CD1c-positive myeloid dendritic cell (primary cell): ENCODE data around the gene FAM43A.

Experiments
- DNase-seq: peaks from one replicate; pipeline ENCODE4 v3.0.0-alpha.2; 2016; ENCODE audit errors: extremely low spot score

The FAM43A gene, protein sequence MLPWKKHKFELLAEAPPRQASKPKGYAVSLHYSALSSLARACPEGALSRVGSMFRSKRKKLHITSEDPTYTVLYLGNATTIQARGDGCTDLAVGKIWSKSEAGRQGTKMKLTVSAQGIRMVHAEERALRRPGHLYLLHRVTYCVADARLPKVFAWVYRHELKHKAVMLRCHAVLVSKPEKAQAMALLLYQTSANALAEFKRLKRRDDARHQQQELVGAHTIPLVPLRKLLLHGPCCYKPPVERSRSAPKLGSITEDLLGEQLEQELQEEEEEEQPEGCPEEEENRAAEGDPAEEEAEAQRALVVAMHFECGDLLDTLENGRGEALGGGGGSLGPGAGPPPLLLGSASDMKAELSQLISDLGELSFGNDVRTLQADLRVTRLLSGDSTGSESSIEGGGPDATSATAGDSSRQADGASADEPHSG

GRCh38 chr3:194685718-194686413, at the start of gene FAM43A:
TSS of gene FAM43A (plus strand) at chr3:194685883. CDS start at chr3:194686827, 944 bp downstream.
- peak; percentile 93 for DNase-seq

DNA sequence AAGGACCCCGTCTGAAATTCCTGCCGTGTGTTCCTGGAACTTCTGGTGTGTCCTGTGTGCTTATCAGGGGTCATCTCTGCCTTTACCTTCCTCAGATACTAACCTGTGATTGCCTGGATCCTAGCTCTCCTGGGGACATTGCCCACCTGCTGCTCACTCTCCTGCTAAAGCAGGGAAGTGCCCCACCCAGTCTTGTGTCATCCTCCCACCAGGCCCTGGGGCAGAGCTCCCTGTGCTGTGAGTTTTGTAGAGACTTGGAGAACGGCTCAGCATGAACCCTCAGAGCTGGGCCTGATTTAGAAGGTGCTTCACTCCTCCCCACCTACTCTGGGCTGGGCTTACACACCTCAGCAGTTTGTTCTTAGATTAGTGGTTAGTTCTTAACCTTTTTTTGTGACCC, 48.6 kb upstream of the FAM43A start:
- DNase-seq: no peak

DNA sequence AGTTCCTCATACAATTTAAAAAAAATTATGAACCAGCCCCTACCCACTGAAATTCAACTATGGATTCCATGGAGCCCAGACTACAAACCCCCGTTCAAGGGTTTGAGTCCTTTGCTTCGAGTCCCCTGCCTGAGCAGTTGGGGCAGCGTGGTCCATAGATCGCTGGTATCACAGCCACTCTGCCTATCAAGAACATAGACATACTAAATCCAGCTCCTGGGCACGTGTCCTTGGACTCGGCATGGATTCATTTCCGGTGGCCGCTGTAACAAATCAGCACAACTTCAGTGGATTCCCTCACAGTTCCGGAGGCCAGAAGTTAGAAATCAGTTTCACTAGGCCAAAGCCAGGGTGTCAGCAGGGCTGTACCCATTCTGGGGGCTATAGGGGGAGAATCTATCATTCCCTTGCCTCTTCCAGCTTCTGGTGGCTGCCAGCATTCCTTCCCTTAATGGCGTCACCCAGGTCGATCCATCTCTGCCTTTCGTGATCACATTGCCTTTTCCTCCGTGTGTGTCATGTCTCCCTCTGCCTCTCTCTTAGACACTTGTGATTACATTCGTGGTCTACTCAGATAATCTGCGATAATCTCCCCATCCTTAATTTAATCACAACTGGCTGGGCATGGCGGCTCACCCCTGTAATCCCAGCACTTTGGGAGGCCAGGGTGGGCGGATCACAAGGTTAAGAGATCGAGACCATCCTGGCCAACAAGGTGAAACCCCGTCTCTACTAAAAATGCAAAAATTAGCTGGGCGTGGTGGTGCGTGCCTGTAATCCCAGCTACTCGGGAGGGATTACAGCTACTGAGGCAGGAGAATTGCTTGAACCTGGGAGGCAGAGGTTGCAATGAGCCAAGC, 47.9 kb upstream of the FAM43A start:
- no peak for DNase-seq

DNA sequence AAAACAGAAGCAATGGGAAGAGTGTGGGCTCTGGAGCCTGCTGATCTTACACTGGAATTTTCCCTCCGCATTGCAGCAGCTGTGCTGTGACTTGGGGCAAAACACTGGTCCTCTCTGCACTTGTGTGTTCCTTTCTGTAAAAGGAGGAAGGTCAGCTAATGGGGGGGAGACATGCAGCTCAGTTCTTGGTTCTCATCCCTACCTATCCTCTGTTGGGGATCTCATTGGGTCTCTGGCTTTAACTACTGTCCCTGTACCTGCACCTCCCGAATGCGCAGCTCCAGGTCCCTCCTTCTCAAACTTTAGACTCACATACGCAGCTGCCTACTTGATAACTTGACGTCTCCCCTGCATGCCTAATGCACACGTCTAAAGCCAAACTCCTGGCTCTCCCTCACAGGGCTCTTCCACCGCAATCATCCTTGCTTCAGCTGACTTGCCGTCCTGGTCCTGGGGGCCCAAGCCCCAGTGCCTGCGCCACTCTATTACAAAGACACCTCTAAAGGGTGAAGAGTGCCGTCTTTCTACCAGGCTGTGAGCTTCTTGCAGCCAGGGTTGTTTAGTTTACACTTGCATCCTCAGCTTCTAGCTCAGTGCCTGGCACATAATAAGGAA, 46.6 kb upstream of the FAM43A start:
- DNase-seq: no peak

GRCh38 chr3:194640829-194641228, 44.9 kb upstream of the FAM43A start:
- no peak for DNase-seq

DNA sequence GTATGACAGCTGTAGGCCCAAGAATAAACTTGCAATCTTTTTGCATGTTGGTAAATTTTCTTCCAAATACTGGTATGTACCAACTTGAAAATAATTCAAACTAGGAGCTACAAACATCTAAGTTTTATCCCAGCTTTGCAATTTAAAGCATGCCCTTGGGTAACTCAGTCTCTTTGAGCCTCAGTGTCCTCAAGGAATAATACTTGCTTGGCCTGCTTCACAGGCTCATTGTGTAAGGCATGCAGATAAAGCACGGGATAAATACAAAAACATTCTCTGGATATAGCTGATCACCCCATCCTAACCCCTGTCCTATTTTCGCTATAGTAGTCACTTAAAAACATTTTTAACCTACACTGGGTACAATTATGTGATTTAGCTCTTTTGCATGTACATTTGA, 42.9 kb upstream of the FAM43A start:
- no peak for DNase-seq

DNA sequence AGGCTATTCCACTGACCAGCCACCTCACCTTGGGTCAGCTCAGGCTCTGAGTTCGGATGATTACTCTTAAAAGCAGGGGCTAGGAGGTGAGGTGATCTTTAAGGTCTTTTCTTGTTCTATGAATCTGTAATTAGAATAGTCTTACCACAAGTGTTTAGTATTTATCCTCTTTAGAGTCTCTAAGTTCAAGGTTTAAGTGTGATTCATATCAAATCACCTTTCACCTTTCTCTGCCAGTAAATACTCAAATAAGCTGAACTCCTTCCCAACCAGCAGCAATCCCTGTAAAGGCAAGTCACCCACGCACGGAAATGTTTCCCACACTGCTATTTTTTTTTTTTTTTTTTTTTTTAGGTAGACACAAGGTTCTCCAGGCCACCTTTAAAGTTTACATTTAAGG, 37.9 kb upstream of the FAM43A start:
- no peak for DNase-seq

DNA sequence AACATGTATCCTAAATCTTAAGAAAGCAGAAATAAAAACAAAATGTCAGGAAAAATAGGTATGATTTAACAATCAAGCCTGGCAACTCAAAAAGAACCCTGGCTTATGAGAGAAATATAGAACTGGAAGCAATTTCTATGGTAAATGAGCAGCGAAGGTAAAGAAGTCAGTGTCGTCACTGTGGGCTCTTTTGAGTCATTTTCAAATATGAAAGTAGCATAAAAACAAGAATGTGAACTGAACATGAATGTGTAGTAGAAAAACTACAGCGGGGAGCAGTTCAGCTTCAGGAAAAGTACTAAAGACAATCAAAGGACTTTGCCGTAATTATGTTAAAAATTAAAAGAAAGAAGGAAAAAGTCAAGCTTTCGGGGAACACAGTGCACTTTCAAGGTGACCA, 31.2 kb upstream of the FAM43A start:
- DNase-seq: no peak

DNA sequence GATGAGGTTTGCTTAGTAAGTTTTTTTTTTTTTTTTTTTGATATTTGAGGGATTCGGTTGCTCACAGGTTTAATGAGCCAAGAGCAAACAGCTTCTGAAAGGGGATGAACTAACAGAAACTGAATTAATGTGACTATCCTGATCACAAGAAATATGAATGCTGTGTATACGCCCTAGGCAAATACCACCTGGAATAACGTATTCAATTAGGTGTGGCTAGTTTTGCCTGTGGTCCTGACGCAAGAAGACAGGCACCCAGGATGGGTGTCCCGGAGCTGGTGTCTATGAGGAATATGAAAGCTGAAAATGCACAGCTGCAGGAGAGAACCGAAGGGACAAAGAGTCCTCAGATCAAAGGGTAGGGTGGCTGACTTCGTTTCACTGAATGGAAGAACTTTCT, 28.2 kb upstream of the FAM43A start:
- DNase-seq: no peak

DNA sequence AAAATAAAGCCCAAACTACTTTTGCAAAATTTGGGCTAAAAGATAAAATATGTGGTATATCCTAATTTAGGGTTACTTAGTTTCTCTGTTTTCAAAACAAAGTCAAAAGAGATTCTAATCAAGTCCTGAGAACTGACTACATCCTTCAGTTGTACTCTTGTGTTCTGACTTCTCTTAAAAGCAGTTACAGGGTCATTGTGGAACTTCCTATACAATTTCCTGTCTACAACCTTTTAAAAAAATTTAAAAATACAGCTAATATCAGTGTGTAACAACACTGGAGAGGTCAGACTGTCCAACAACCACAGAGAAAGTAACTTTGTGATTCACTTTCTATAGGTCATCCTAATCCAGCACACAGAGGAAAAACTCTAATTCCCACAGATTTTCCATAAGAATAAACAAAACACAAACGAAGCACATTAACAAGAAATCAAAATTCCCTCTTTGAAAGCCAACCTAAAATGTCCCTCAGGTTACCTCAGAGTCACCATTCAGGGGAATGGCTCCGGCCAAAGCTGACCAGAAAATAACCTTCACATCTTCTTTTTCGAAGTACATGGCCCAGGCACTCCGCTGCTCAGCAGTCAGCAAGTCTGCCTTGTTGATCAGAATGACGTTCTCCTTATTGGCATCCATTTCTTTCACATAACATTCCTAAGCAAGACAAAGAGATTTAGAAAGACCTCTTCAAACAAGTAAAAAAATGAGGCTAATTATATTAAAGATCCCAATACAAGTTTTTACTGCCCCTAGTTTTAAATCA, 27.0 kb upstream of the FAM43A start:
- DNase-seq: no peak

DNA sequence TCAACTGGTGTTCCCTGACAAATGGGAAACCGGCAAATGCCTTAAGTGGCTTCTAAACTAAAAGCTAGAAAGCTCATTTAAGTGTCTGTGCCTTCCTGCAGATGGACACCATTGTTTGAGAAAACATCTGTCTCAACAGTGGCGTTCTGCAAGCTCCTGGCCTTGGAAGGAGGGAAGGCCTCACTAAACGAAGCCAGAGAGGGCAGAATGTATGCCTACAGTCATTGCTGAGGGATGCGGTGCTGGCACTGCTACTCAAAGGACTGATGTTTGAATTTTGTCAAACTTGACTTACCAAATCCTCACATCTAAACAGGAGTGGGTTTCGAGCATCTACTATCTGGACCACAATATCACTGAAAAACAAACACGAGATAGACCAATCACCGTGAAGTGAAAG, 25.9 kb upstream of the FAM43A start:
- no peak for DNase-seq

DNA sequence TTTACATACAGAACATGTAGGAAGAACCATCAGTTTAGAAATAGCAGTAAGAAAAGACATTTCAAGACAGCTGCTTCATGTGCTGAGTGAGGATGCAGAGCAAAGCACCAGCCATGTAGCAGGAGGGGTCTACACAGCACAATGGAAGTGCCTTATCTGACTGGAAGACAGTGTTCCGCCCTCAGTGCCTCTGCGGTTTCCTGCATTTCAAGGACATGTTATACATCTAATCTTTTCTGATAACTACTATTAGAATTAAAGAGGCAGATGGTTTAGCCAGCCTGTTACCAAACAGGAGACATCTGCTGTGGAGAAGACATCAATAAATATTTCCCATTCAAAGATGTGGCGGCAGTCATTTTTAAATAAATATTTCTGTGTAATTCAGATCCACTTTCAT, 24.3 kb upstream of the FAM43A start:
- DNase-seq: no peak

DNA sequence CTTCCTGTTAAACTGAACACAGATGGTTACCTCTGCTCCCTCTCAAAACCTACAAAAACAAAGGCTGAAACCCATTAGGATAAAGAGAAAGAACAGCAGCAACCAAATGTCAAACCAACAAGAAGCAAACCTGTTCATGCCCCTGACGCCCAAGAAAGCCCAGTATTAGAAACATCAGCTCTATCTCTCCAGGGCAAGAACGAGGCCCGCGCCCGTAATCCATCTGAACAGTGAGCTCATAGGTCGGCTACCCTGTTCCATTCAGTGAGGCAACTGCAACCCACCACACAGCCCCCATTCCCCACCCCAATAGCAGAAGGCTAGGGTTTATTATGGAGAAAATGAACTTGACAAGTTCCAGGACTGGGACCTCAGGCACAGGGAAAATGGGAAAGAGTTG, 23.7 kb upstream of the FAM43A start:
- DNase-seq: no peak

DNA sequence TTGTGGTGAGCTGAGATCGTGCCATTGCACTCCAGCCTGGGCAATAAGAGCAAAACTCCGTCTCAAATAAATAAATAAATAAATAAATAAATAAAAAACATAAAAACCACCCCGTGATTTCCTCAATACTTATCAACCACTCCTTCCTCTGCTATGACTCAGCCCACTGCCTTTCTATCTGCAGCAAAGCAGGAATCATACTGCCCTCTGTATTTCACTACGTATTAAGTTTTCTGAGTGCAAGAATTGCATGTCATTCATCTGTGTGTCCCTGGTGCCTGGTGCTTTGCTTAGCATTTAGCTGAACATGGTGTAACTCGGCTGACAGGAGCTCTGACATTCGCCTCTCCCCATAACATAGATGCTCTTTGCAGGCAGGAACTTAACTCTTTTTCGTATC, 20.8 kb upstream of the FAM43A start:
- no peak for DNase-seq

DNA sequence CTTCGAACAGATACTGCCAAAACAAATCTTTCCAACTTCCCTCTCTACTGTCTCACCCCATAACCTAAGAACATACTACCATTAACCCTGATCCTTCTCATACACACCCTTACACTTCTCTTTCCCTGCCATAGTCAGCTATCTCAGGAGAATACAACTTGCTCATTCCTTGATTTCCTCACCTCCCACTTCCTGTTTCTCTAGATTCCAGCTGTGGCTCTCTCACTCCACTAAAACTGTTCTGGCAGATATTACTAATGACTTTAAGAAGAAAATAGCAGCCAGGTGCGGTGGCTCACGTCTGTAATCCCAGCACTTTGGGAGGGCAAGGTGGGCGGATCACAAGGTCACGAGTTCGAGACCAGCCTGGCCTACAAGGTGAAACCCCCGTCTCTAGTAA, 18.3 kb upstream of the FAM43A start:
- DNase-seq: peak; percentile 20

DNA sequence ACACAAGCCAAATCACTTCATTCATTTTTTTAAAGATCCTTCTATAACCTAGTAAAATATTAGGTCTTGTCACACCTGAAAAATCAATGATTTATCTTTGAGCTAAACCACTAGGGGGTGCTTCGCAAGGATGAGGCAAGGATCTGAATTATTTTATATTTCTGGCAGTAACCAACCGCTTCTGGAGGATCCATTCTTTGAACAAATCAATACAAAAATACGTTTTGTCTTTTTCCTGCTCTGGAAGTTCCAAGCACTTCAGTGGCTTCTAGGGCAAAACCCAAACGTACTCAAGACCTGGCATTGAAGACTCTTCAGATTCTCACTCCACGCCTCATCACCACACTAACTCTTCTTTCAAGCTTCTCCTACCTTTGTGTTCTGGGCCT, 14.2 kb upstream of the FAM43A start:
- peak; percentile 57 for DNase-seq

DNA sequence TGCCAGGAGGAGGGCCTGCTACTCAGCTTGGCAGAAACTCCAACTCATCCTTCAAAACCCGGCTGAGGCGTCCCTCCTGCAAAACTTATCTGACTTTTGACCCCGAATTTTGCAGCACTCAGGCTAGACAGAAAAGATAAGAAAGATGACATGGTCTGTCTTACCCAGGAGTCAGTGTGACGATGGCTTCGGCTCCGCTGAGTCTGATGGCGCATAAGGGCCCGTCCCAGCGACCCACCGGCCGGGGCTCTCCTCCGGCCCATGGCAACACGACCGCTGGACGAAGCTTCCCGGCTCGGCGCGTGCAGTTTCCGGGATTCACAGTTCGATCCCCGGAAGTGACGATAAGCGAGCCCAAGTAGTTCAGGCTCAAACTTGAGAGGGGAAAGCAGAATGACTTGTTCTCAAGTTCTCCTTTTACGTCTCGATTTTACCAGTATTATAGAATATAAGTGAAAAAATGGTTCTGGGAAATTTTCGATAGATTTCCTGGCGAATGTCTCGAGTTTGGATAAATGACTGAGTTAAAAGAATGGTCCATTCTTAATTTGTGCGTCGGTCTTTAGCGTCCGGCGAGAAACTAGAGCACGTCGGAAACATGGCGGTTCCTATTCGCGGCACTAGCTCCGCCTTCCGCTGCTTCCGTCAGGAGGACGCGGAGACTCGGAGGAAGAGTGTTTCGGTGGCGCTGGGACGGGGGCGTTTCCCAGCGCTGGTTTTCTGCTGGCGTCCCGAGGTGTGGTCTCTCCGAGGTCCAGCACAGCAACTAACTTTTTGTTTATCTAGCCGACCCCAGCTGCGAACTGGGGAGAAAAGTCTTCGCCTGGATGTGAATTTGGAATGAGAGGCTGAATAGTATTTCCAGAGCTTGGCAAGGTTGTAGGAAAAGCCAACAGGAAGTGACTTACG, 13.5 kb upstream of the FAM43A start, which contains the start of gene LSG1:
LSG1 (minus strand) TSS at position 292 of the 909 bp plus-strand sequence; CDS start at position 263, 29 bp downstream.
- DNase-seq: peak; percentile 97

- DNase-seq: peak; percentile 24
Measured at GRCh38 chr3:194672876-194673275, 12.8 kb upstream of the FAM43A start.

GRCh38 chr3:194673761-194674160, 11.9 kb upstream of the FAM43A start:
- DNase-seq: no peak

DNA sequence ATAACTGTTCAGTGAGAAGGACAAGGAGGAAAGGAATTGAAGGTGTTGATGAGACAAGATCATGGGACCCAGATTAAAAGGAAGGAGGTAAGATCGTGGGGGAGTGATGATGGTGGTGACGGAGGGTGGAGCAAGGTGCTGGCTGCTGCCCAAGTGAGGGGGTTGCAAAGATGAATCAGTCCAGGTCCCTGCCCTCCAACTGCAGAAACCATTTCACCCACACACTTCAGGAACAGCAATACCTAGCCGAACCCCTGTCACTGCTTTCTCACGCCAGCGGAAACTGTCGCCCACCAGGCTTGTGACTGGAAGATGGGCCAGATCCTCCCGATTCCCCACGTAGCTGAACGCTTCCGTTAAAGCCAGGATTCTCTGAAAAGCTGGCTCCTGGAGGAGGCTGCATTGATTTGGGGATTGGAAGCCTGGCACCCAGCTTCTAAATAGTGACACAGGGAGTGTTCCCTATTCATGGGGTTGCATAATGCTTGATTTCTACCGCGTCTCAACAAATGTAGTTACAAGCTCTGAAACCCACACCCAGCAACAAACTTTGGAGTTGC, 10.5 kb upstream of the FAM43A start:
- peak; percentile 60 for DNase-seq
